ENCODE data around the gene MTCL1. TPM values are rescaled to one million over a fixed set of nuclear protein-coding genes. Genes with fewer than 3 reads are reported as not detected.

The MTCL1 gene
- total RNA-seq, 1 donor from 2014 or later: 14.6 TPM

DNA sequence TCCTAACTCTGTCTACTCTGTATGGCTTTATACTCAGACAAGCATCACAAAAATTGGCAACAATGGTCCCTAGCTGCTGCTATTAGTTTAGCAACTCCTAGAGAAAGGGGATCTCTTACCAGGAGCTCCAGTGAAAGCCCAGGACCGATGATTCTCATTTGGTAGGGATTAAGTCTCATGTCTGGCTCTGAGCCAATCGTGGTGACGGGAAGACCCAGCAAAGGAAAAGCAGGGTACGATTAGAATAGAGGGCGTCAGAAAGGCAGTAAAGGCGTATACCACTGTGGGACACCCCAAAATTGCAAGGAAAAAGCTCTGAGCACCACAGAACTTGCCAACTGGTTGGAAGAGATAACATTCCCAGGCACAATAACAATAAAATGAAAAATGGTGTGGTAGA lies 129.5 kb downstream of the MTCL1 start:
- no peak for DNase-seq (ENCODE audit: low spot score)
- ATAC-seq: no peak
- intact Hi-C loops (cut with DNase I): no loop called here

DNA sequence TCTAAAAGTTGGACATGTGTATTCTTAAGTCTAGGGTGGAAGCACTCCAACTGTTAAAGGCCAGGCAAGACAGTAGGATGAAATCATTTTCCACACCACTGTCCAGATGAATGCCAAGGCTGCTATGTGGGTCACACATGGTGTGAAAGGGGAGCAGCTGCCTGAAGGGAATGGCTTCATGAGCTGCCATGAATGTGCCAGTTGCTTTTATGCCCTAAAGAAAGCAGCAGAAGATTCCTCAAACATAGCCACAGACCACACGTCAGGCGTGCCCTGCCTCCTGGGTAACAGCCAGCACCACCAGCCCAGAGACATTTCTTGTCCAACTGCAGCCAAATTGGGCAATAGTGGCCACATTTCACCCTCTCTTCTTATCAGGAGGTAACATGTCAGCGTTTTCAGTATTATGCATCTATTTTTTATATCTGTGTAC lies 130.2 kb downstream of the MTCL1 start:
- DNase-seq (ENCODE audit: low spot score): no peak
- intact Hi-C loops (cut with DNase I): no loop called here
- ATAC-seq: no peak

GRCh38 chr18:8839281-8839680 lies 133.9 kb downstream of the MTCL1 start:
- DNase-seq (ENCODE audit: low spot score) (no peak), ATAC-seq (no peak)
- intact Hi-C loops (cut with DNase I): no loop called here

- ATAC-seq (no peak), DNase-seq (ENCODE audit: low spot score) (no peak)
- intact Hi-C loops (cut with DNase I): no loop called here
Measured at GRCh38 chr18:8841781-8842485, 136.6 kb downstream of the MTCL1 start.

- ATAC-seq: no peak
- DNase-seq (ENCODE audit: low spot score): no peak
- intact Hi-C loops (cut with DNase I): no loop called here
Measured at GRCh38 chr18:8842506-8842905, 137.2 kb downstream of the MTCL1 start.

DNA sequence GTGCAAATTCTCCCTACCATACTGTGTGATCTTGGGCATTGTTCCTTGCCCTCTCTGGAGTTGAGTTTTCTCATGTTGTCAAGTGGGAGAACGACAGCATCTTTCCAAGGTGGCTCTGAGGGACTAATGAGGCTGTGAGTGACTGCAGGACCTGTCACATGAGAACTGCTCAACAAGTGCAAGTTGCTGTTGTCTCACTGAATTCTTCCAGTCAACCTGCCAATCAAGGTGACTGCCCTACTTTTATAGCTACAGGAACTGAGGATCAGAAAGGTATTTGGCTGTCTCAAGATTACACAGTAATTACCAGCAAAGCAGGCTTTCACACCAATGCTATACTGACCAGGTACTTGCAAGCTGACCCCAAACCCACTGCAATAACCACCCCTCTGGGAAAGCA lies 137.6 kb downstream of the MTCL1 start:
- intact Hi-C loops (cut with DNase I): no loop called here
- DNase-seq (ENCODE audit: low spot score) (no peak), ATAC-seq (no peak)

- intact Hi-C loops (cut with DNase I): no loop called here
Measured at GRCh38 chr18:8844721-8845148, 139.4 kb downstream of the MTCL1 start.

GRCh38 chr18:8845506-8845905 lies 140.2 kb downstream of the MTCL1 start:
- ATAC-seq (no peak), DNase-seq (ENCODE audit: low spot score) (no peak)
- intact Hi-C loops (cut with DNase I): no loop called here

More at GRCh38 chr18:8844721-8845148, 139.4 kb downstream of the MTCL1 start:
- ATAC-seq (no peak), DNase-seq (ENCODE audit: low spot score) (no peak)

GRCh38 chr18:8847066-8847755 lies 141.9 kb downstream of the MTCL1 start:
- DNase-seq (ENCODE audit: low spot score) (no peak), ATAC-seq (no peak)
- intact Hi-C loops (cut with DNase I): no loop called here

DNA sequence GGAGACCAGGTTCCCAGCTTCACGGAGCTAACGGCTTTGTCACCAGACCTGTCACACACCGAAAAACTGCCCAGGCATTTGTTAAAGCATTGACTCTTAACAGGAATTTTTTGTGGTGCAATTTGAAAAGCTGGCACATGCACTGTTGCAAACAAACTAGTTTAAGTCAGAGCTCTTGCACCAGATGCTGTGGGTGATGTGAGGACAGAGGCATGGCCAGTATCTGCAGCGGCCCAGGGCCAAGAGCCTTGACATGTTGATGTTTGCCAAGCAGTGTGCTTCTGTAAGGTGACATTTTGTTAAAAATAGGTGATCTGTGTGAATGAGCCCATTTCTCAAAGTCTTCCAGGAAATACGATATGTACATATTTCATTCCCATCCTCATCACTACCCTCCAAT lies 142.5 kb downstream of the MTCL1 start:
- intact Hi-C loops (cut with DNase I): no loop called here
- DNase-seq (ENCODE audit: low spot score) (no peak), ATAC-seq (no peak)

- intact Hi-C loops (cut with DNase I): no loop called here
- ATAC-seq: no peak
Measured at GRCh38 chr18:8848541-8848940, 143.2 kb downstream of the MTCL1 start.

DNA sequence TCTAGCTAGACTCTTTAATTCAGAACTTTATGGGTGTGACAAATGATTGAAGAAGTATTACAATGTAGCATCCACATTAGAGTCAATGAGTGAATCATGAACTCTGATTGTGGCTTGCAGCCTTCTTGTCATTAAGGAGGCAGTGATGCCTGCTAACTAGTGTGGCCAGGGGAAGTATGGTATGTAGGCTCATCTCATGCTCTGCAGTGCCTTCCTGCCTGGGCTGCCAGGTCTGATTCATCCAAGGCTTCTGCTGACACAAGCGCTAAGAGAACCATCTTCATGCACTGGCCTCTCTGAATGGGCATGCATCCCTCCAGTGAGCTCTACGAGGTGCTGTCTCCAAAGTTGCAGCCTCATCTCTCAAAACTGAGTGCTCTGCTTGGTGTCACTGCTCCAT lies 144.3 kb downstream of the MTCL1 start:
- no peak for ATAC-seq
- intact Hi-C loops (cut with DNase I): no loop called here

More at GRCh38 chr18:8848541-8848940, 143.2 kb downstream of the MTCL1 start:
- DNase-seq (ENCODE audit: low spot score): no peak

DNA sequence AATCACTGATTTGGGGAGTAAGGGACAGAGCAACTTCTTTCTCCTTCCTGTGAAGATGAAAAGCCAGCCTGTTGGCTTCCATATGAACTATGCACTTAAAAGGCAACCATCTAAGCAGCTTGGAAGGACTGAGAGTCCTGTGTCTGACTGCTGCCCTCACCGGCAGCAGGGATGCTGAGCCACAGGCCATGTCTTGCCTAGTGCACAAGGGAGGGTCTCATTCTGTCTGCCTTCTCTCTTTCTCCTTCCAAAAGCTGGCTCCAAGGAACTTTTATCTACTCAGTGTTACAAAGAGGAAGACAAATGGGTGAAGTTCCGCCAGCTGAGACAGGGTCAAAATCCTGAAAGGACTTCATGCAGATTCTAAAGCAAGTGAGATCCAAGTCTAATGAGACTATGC lies 146.3 kb downstream of the MTCL1 start:
- intact Hi-C loops (cut with DNase I): no loop called here
- DNase-seq (ENCODE audit: low spot score) (no peak), ATAC-seq (no peak)

More for the DNA sequence above, 144.3 kb downstream of the MTCL1 start:
- no peak for DNase-seq (ENCODE audit: low spot score)

DNA sequence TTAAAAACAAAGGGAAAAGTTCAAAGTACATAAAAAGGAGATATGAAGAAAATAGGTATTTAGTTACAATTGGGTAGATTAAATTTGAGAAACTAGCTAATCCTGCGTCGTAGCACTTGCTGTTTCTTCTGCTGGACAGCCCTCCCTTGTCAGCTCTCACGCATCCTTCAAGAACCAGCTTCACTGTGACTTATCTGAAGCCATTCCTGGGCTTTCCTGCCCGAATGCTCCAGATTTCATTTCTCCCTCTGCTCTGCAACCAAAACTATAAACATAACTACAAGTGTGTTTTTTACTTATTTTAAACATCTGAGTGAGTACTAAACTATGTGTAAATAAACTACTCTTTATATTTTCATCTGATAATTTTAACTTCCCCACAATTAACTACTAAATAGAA lies 149.2 kb downstream of the MTCL1 start:
- ATAC-seq (no peak), DNase-seq (ENCODE audit: low spot score) (no peak)
- intact Hi-C loops (cut with DNase I): no loop called here

DNA sequence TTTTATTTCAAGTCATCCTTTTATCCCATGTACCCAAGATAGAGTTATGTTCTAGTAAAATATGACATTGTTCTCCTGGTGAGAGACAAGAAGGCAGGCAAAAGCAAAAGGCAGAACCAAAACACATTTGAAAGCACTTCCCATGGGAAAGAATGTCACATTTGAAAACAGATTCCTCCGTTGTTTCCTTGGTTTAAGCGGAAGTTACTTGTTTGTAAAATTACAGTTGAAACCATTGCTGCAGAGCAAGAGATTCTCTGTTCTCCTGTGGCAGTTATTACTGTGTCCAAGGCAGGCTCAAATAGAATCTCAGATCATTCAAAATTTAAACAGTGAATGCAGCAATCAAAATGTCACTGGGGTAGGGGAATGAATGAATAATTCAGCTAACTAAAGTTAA lies 149.6 kb downstream of the MTCL1 start:
- intact Hi-C loops (cut with DNase I): no loop called here

DNA sequence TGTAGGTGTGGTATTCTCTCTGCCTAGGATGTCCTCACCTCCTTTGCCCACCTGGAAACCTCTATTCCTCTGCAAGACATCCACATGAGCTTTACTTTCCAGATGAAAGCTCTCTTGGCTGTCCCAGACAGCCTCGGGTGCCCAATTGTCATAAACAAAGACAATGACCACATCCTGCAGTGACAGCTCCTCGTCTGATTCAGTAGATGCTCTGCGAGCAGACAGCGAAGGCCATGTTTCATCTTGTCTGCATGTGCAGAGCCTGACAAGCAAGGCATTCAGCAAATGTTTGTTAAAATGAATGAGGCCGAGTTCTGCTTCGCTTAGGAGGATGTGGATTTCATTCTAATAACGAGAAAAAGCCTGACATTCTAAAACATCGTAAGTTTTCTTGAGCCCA lies 150.9 kb downstream of the MTCL1 start:
- intact Hi-C loops (cut with DNase I): no loop called here
- no peak for ATAC-seq

More for the DNA sequence above, 149.6 kb downstream of the MTCL1 start:
- DNase-seq (ENCODE audit: low spot score) (no peak), ATAC-seq (no peak)

DNA sequence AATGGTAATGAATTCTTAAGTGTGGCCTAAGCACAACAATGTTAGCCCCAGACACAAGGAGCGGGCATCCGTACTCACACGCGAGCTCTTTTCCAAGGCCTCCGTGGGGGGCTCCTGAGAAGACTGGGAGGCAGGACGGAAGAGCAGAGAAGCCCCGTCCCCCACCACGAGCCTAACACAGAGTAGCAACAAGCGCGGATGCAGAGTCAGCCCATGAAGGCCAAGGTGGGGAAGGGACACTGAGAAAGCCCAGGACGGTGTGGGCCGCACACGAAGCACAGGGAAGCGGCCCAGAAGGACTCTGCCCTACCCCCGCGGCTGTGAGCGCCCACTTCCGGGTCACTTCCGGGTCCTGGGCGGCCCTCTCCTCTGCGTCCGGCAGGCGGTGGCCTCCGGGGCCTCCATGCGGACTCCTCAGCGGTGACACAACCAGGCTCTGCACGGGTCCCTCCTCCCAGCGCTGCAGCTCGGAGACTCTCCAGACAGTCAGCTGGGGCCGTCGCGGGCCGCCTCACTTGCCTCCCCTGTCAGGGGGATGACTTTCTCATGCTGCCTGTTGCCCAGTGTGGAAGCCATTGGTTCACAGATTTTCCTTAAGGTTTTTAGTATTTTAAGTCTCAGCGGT lies 151.5 kb downstream of the MTCL1 start:
- intact Hi-C loops (cut with DNase I): no loop called here
- ATAC-seq (no peak), DNase-seq (ENCODE audit: low spot score) (no peak)

More for the DNA sequence above, 150.9 kb downstream of the MTCL1 start:
- no peak for DNase-seq (ENCODE audit: low spot score)

DNA sequence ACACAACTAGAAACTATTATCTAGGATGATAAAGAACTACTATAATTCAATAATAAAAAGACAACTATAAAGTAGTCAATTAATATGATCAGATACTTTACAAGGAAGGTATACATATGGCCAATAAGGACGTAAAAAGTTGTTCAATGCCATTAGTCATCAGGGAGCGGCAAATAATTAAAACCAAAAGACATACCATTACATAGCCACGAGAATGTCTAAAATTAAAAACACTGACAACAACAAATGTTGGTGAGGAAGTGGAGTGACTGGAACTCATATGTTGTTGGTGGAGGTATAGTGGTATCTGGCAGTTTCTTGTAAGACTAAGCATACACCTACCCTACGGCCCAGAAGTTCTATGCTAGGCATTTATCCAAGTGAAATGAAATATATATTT lies 152.4 kb downstream of the MTCL1 start:
- intact Hi-C loops (cut with DNase I): no loop called here
- ATAC-seq (no peak), DNase-seq (ENCODE audit: low spot score) (no peak)

- DNase-seq (ENCODE audit: low spot score) (no peak), ATAC-seq (peak; percentile 76)
- intact Hi-C loops (cut with DNase I): no loop called here
Measured at GRCh38 chr18:8858888-8859511, 153.6 kb downstream of the MTCL1 start.

Measured in sciatic nerve (tissue), 2 donors.